GM21390 (cell line): ENCODE results near the gene MEN1.
"Not testable (repeated sequence)": the region's sequence is repeated elsewhere in the genome, so short reads cannot be mapped to it uniquely, and the experiment has no call there.

Source experiments
- ATAC-seq: cut with Tn5 transposase; IDR thresholded peaks from one replicate; pipeline ENCODE4 v1.9.1; 2021; ENCODE audit not compliant: unreplicated experiment

Gene MEN1

GRCh38 chr11:64846998-64847666 is 36.8 kb upstream of the MEN1 start:
- no peak for ATAC-seq

GRCh38 chr11:64845776-64846129 is 35.4 kb upstream of the MEN1 start:
- ATAC-seq = not testable (repeated sequence)

- ATAC-seq = no peak
Observed at GRCh38 chr11:64845129-64845775, 34.9 kb upstream of the MEN1 start.

GRCh38 chr11:64844330-64845128 is 34.2 kb upstream of the MEN1 start, which contains the start of gene CDC42BPG:
TSS of gene CDC42BPG (minus strand) at chr11:64844653. CDS start at chr11:64844569, 84 bp downstream.
- no peak for ATAC-seq

- no peak for ATAC-seq
Observed at GRCh38 chr11:64843686-64844329, 33.5 kb upstream of the MEN1 start.

GRCh38 chr11:64842851-64843685 is 32.7 kb upstream of the MEN1 start:
- ATAC-seq = no peak

GRCh38 chr11:64842366-64842759 is 32.0 kb upstream of the MEN1 start:
- ATAC-seq = no peak

- ATAC-seq = no peak
Observed at GRCh38 chr11:64841592-64842365, 31.4 kb upstream of the MEN1 start.

- ATAC-seq = no peak
Observed at GRCh38 chr11:64839887-64840782, 29.8 kb upstream of the MEN1 start.

GRCh38 chr11:64839335-64839734 is 29.0 kb upstream of the MEN1 start:
- no peak for ATAC-seq

- ATAC-seq = no peak
Observed at GRCh38 chr11:64838600-64839334, 28.4 kb upstream of the MEN1 start.

GRCh38 chr11:64837887-64838351 is 27.6 kb upstream of the MEN1 start:
- ATAC-seq = no peak

GRCh38 chr11:64836448-64837072 is 26.2 kb upstream of the MEN1 start:
- ATAC-seq = no peak

- ATAC-seq = no peak
Observed at GRCh38 chr11:64835616-64836447, 25.5 kb upstream of the MEN1 start.

GRCh38 chr11:64834723-64835615 is 24.6 kb upstream of the MEN1 start:
- ATAC-seq = no peak
